ENCODE data around the gene CNBP.
A peak's percentile ranks its signal among the peaks of the same experiment; 100 is the strongest.

GRCh38 chr3:129120254-129121004 lies 63.3 kb downstream of the CNBP start:
- TF ChIP-seq, protein P1, sequence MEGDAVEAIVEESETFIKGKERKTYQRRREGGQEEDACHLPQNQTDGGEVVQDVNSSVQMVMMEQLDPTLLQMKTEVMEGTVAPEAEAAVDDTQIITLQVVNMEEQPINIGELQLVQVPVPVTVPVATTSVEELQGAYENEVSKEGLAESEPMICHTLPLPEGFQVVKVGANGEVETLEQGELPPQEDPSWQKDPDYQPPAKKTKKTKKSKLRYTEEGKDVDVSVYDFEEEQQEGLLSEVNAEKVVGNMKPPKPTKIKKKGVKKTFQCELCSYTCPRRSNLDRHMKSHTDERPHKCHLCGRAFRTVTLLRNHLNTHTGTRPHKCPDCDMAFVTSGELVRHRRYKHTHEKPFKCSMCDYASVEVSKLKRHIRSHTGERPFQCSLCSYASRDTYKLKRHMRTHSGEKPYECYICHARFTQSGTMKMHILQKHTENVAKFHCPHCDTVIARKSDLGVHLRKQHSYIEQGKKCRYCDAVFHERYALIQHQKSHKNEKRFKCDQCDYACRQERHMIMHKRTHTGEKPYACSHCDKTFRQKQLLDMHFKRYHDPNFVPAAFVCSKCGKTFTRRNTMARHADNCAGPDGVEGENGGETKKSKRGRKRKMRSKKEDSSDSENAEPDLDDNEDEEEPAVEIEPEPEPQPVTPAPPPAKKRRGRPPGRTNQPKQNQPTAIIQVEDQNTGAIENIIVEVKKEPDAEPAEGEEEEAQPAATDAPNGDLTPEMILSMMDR (IDR thresholded peaks at IDR 0.05 in 2 of 3, conservative IDR thresholded peaks at IDR 0.05 in 1 of 3; ENCODE audit: borderline replicate concordance in 1 of 3, insufficient read depth in 1 of 3, low read depth in 2 of 3, low read length in 2 of 3) = peak in 2 of 3 experiments; percentile 13 to 26; a peak in 1 of 6 replicates
- TF ChIP-seq POLR2A (IDR thresholded peaks at IDR 0.05; ENCODE audit: borderline replicate concordance, extremely low read depth, insufficient read depth, insufficient read length) (no peak), POLR2AphosphoS5 (IDR thresholded peaks at IDR 0.05; ENCODE audit: low read depth, low read length) (peak; percentile 35; the same call in 1 of the 2 replicates), SP1 (IDR thresholded peaks at IDR 0.05; ENCODE audit: low read depth) (no peak; the same call in 1 of the 2 replicates), MAX (IDR thresholded peaks at IDR 0.05) (no peak), EZH2 (IDR thresholded peaks at IDR 0.05) (no peak)
